Psoas muscle (tissue), 8 donors: ENCODE results near the gene TUBAL3. TPM values are rescaled to one million over a fixed set of nuclear protein-coding genes. Genes with fewer than 3 reads are reported as not detected.

Source experiments
- ATAC-seq, 4 donors: fragments of 200-7000 bp; cut with Tn5 transposase; one replicate each; pipeline ENCODE4 v1.9.1; 2020; ENCODE audit warnings: moderate library complexity in 3 of 4, mild to moderate bottlenecking in 2 of 4
- DNase-seq, 2 donors: peaks; one replicate each; pipeline ENCODE4 v3.0.0-alpha.2; 2020
- H3K27ac ChIP-seq: fragments of 200-600 bp; one replicate; pipeline ENCODE4 v1.8.0; 2022
- H3K27me3 ChIP-seq, 3 donors: fragments of 200-600 bp in 1 of 3; one replicate each; pipeline versions ENCODE4 v1.6.1 to v1.8.0; 2013 to 2022; ENCODE audit warnings: low read length in 2 of 3, mild to moderate bottlenecking in 2 of 3, moderate library complexity in 1 of 3; ENCODE audit not compliant: insufficient read depth in 3 of 3
- H3K36me3 ChIP-seq, 2 donors: fragments of 200-600 bp in 1 of 2; one replicate each; pipeline versions ENCODE4 v1.6.1 to v1.8.0; 2013 to 2022; ENCODE audit warnings: low read depth in 1 of 2, mild to moderate bottlenecking in 1 of 2, moderate library complexity in 1 of 2; ENCODE audit not compliant: insufficient read depth in 1 of 2
- H3K4me1 ChIP-seq: fragments of 200-600 bp; one replicate; pipeline ENCODE4 v1.8.0; 2022
- H3K4me3 ChIP-seq: fragments of 200-600 bp; one replicate; pipeline ENCODE4 v1.8.0; 2022; ENCODE audit warnings: mild to moderate bottlenecking
- H3K9me3 ChIP-seq: fragments of 200-600 bp; one replicate; pipeline ENCODE4 v1.8.0; 2022
- WGBS, 3 donors: extraction: QIAGEN DNeasy Blood & Tissue Kit; methylation state at CpG; one replicate each; pipeline versions ENCODE4 v1.1.6 to v1.1.7; 2013; 5-methylcytosine and 5-hydroxymethylcytosine counted together
- intact Hi-C, 2 donors: fragments of 100-400 bp; cut with DNase I; formaldehyde crosslinking; loops; one replicate each; pipeline versions ENCODE4 v1.11.0 to v1.14.2; 2022
- polyA plus RNA-seq, 3 donors: library from polyadenylated mRNA; stranded (reverse); fragments of 200-250 nt; gene quantifications; one replicate each; pipeline ENCODE4 v1.2.3, GENCODE V29; 2013
- total RNA-seq, 4 donors: library from RNA; stranded (reverse); fragmentation: NEBNext Ultra II Directional in 2 of 4; extraction: Animal tissue kit (Norgen Biotek cat#: 25700) in 2 of 4; gene quantifications; one replicate each; pipeline versions ENCODE4 v1.2.1 to v1.2.4, GENCODE V29; 2021 to 2023
- TF ChIP-seq, protein P1 (sequence below): fragments of 200-600 bp; IDR thresholded peaks from one replicate; pipeline ENCODE4 v1.8.0; 2022; ENCODE audit warnings: antibody characterized with exemption
- donor health status: healthy with polysubstance abuse.
- donor health status: DM: no; HTN: no; CAD: no; lungs with moderate emphysema.
- donor health status: Bipolar disorder and iron deficiency.
- donor health status: healthy.
- donor health status: DM: yes; HTN: yes; CAD: no.
- donor health status: DM: no; HTN: no; CAD: no.
- donor health status: DM: no; HTN: no; CAD: no.
- donor health status: DM: yes; HTN: yes; CAD: no.

TUBAL3 gene
- total and polyA plus RNA-seq, 7 donors: 0.06 to 0.23 (median 0.15) TPM; not detected in 2

DNA sequence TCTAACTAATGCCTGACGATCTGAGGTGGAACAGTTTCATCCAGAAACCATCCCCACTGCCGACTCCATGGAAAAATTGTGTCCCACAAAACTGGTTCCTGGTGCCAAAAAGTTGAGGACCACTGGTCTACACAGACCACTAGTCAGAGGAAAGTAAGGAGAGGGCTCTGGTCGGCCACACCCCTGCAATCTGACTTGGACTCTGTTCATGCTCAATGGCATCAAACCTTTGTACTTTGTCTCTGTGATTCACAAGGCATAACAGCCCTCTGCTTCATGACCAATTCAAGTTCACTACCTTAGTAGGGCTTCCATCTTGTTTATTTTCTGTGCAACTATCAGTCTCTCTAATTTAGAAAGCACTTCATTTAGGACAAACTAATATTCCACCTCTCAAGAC lies 1.8 kb downstream of the TUBAL3 start:
- no peak overlapping the region for H3K4me3 ChIP-seq
- intact Hi-C loops: no loop called here
- 86 to 96% (median 89%) methylated on average over 3 of the region's 3 CpGs for WGBS, 3 donors
- H3K27me3 ChIP-seq: no peaks in the 10 kb centered on the region
- ATAC-seq: no peak
- H3K4me1 ChIP-seq: no peaks in the 10 kb centered on the region
- no peaks in the 10 kb centered on the region for H3K36me3 ChIP-seq
- TF ChIP-seq, protein P1, sequence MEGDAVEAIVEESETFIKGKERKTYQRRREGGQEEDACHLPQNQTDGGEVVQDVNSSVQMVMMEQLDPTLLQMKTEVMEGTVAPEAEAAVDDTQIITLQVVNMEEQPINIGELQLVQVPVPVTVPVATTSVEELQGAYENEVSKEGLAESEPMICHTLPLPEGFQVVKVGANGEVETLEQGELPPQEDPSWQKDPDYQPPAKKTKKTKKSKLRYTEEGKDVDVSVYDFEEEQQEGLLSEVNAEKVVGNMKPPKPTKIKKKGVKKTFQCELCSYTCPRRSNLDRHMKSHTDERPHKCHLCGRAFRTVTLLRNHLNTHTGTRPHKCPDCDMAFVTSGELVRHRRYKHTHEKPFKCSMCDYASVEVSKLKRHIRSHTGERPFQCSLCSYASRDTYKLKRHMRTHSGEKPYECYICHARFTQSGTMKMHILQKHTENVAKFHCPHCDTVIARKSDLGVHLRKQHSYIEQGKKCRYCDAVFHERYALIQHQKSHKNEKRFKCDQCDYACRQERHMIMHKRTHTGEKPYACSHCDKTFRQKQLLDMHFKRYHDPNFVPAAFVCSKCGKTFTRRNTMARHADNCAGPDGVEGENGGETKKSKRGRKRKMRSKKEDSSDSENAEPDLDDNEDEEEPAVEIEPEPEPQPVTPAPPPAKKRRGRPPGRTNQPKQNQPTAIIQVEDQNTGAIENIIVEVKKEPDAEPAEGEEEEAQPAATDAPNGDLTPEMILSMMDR: no peak
- no peak for DNase-seq
- H3K9me3 ChIP-seq: no peaks in the 10 kb centered on the region
- H3K27ac ChIP-seq: no peak overlapping the region

DNA sequence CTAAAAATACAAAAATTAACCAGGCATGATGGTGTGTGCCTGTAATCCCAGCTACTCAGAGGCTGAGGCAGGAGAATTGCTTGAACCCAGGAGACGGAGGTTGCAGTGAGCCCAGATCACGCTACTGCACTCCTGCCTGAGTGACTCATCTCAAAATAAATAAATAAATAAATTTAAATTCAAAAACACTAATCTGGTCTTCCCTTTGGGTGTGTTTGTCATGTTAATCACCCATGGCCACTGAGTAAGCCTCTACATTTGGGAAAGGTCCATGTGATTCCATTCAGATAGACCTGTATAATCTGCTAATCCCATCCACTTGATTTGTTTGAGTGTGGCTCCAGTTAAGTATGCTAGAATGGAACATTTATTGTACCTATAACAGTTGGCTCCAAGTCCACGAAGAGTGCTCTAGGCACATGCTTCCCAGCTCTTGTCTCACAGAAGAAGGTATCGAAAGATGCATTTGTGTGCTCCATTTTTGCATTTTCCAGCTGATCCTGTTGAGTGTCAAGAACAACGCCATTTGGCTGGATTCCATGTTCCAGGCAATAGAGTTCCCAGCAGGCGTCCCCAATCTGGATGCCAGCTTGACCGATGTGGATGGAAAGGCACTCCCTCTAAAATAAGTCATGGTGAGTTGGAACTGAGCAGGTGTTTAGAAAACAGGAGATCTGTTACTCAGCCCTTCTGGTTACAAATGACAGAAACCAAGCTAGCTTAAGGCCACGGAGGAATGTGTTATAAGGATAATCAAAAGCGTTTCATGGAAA lies 4.0 kb downstream of the TUBAL3 start:
- H3K27ac ChIP-seq: no peak overlapping the region
- ATAC-seq: peak in 1 of 4 donors; percentile 16
- H3K36me3 ChIP-seq: no peaks in the 10 kb centered on the region
- TF ChIP-seq, protein P1: no peak
- 43 to 58% (median 44%) methylated on average over 9 of the region's 9 CpGs for WGBS, 3 donors
- H3K9me3 ChIP-seq: no peaks in the 10 kb centered on the region
- intact Hi-C loops: no loop called here
- no peaks in the 10 kb centered on the region for H3K4me1 ChIP-seq
- no peaks in the 10 kb centered on the region for H3K27me3 ChIP-seq
- no peak overlapping the region for H3K4me3 ChIP-seq
- DNase-seq: no peak

GRCh38 chr10:5399332-5399731 lies 5.3 kb downstream of the TUBAL3 start:
- DNase-seq (no peak), ATAC-seq (no peak)
- Histone ChIP-seq H3K4me1 (no peaks in the 10 kb centered on the region), H3K27ac (no peak overlapping the region), H3K27me3 (no peaks in the 10 kb centered on the region), H3K36me3 (no peaks in the 10 kb centered on the region), H3K9me3 (no peaks in the 10 kb centered on the region), H3K4me3 (no peak overlapping the region)
- intact Hi-C loops: no loop called here
- TF ChIP-seq, protein P1: no peak
- WGBS, 3 donors: 76 to 80% (median 79%) methylated on average over 6 of the region's 6 CpGs

DNA sequence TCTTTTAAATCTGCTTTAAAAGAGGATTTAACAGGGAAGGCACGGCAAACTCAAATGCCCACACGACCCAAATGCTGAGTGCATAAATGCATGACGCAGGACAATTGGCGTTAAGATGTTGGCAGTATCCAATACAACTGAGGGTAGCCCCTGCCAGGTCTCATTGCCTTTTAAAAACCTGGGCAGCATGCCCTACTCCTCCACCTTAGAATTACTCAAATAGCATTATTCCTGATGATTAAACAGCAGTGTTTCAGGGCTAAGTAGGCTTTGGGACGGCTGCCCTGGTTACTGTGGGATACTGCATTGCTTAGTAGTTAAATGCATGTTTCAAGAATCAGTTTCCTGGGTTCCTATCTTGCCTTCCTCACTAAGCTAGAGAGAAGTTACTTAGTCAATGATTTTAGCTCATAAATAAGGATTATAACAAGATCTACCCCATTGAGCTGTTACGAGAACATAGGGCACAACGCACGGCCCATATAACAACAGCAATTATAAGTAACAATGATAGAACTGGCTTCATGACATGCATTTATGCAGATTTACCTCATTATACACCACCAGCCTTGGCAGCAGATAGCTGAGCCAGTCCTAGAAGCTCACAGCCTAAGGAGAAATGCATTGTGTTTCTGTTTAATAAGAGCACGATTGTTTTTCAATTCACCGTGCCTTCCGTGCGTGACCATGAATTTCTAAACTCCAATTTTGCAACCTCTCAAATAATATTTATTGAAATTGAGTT lies 7.9 kb downstream of the TUBAL3 start:
- no peak for ATAC-seq
- H3K27me3 ChIP-seq: no peaks in the 10 kb centered on the region
- H3K9me3 ChIP-seq: no peaks in the 10 kb centered on the region
- TF ChIP-seq, protein P1: no peak
- DNase-seq: no peak
- WGBS, 3 donors: 42 to 63% (median 42%) methylated on average over 12 of the region's 12 CpGs
- H3K36me3 ChIP-seq: no peaks in the 10 kb centered on the region
- no peaks in the 10 kb centered on the region for H3K4me1 ChIP-seq
- no peak overlapping the region for H3K4me3 ChIP-seq
- intact Hi-C loops: no loop called here
- H3K27ac ChIP-seq: no peak overlapping the region
